BJ (cell line): ENCODE measurements around the gene PLEKHG7. TPM values are rescaled to one million over a fixed set of nuclear protein-coding genes. Genes with fewer than 3 reads are reported as not detected.
"Not testable (repeated sequence)": the region's sequence is repeated elsewhere in the genome, so short reads cannot be mapped to it uniquely, and the experiment has no call there.

Source experiments
- CTCF ChIA-PET: fragments of 350-600 bp; formaldehyde crosslinking; extraction: SDS; loops from one replicate; lab custom pipeline; 2021; ENCODE audit warnings: antibody characterized with exemption, inconsistent platforms; lab: Yijun Ruan, JAX
- POLR2A ChIA-PET: fragments of 300-600 bp; sonication (Branson Sonifier 250); formaldehyde crosslinking; extraction: SDS; loops from one replicate; lab custom pipeline; 2021; ENCODE audit warnings: antibody characterized with exemption; lab: Charles Lee
- DNase-seq: peaks from one replicate; pipeline ENCODE4 v3.0.0-alpha.2; 2011; ENCODE audit warnings: low read depth
- H3K27me3 ChIP-seq: 2 replicates; pipeline ENCODE4 v1.6.0; 2011; ENCODE audit warnings: low read length; ENCODE audit not compliant: control insufficient read depth, insufficient read depth
- H3K36me3 ChIP-seq: 2 replicates; pipeline ENCODE4 v1.5.1; 2011; ENCODE audit warnings: low read length; ENCODE audit not compliant: control insufficient read depth, insufficient read depth
- H3K4me3 ChIP-seq: 2 replicates; pipeline ENCODE4 v1.5.1; 2011; ENCODE audit warnings: low read depth, mild to moderate bottlenecking, control low read depth, low read length
- CTCF ChIP-seq: IDR thresholded peaks from 2 replicates; pipeline ENCODE4 v1.5.1; 2011; ENCODE audit warnings: low read depth, mild to moderate bottlenecking, control low read depth, inconsistent platforms, low read length, moderate library complexity; ENCODE audit not compliant: insufficient read depth
- polyA plus RNA-seq: library from polyadenylated mRNA; depleted of rRNA; stranded (reverse); fragments of >200 nt; gene quantifications from 2 replicates; pipeline ENCODE4 v1.2.3, GENCODE V29; 2011

Gene PLEKHG7
- polyA plus RNA-seq, 1 experiment: not detected

GRCh38 chr12:92740411-92740810 is 37.6 kb downstream of the PLEKHG7 start:
- no peak for DNase-seq
- ChIA-PET CTCF (no interaction called here), POLR2A (no interaction called here)
- H3K27me3 ChIP-seq: no peaks in the 10 kb centered on the region
- H3K4me3 ChIP-seq: no peak overlapping the region
- TF ChIP-seq CTCF: no peak
- H3K36me3 ChIP-seq: no peaks in the 10 kb centered on the region

- POLR2A ChIA-PET: no interaction called here
- H3K27me3 ChIP-seq: no peaks in the 10 kb centered on the region
- TF ChIP-seq CTCF: no peak
- H3K4me3 ChIP-seq: no peak overlapping the region
- no peaks in the 10 kb centered on the region for H3K36me3 ChIP-seq
- CTCF ChIA-PET: interaction anchor here (0.6 kb wide), 1 partner anchor 1773 kb away, joined by 3 read pairs; no protein-coding TSS in a partner anchor
- DNase-seq: no peak
Observed at GRCh38 chr12:92743026-92743425, 40.2 kb downstream of the PLEKHG7 start.

GRCh38 chr12:92745856-92746550 is 43.2 kb downstream of the PLEKHG7 start:
- POLR2A ChIA-PET: no interaction called here
- CTCF ChIA-PET: interaction anchor here (1.2 kb wide), 1 partner anchor 14 kb away, joined by 3 read pairs; no protein-coding TSS in a partner anchor
- TF ChIP-seq CTCF: no peak
- H3K36me3 ChIP-seq: no peaks in the 10 kb centered on the region
- peak; percentile 70 for DNase-seq
- no peak overlapping the region for H3K4me3 ChIP-seq
- no peaks in the 10 kb centered on the region for H3K27me3 ChIP-seq

GRCh38 chr12:92747151-92747550 is 44.4 kb downstream of the PLEKHG7 start:
- no peak overlapping the region for H3K4me3 ChIP-seq
- CTCF ChIA-PET: interaction anchor here (0.5 kb wide), 1 partner anchor 791 kb away, joined by 3 read pairs; no protein-coding TSS in a partner anchor
- no peaks in the 10 kb centered on the region for H3K27me3 ChIP-seq
- POLR2A ChIA-PET: no interaction called here
- no peak for TF ChIP-seq CTCF
- no peaks in the 10 kb centered on the region for H3K36me3 ChIP-seq
- DNase-seq: no peak

GRCh38 chr12:92749691-92750090 is 46.9 kb downstream of the PLEKHG7 start:
- CTCF ChIA-PET, H3K27me3 ChIP-seq, POLR2A ChIA-PET, DNase-seq, H3K36me3 ChIP-seq, H3K4me3 ChIP-seq: not testable (repeated sequence)
